Measurements from ENCODE around the gene C1QTNF6. TPM values are rescaled to one million over a fixed set of nuclear protein-coding genes. Genes with fewer than 3 reads are reported as not detected.

Gene C1QTNF6
- total and polyA plus RNA-seq, 2 experiments from 2014 or later, result 1.7 to 2.3 TPM

DNA sequence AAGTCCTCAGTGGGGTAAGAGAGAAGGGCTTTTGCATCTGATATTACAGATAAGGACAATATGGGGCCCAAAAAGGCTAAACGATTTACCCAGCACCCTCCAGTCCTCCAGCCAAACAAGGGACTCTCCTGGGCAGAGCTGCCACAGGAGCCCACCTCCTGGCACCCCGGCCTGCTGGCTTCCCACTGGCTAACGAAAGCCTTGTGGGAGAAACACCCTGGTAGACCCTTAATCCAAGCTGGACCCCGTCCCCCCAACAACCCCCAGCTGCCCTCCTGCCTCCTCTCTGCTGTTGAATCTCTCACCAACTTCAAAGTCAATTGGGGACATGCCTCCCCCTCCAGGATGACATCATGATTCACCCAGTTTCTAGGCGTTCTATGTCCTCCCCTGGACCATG, 10.8 kb downstream of the C1QTNF6 start:
- peaks cover 23% of the 10 kb centered on the region for H3K4me1 Mint-ChIP-seq
- no peak overlapping the region for H3K4me2 ChIP-seq
- H3K36me3 ChIP-seq (ENCODE audit: insufficient read depth), result no peaks in the 10 kb centered on the region
- H3K27me3 Mint-ChIP-seq (ENCODE audit: insufficient read depth, low read depth, poor library complexity), result peaks cover 7% of the 10 kb centered on the region
- no peaks in the 10 kb centered on the region for H3K9me3 Mint-ChIP-seq
- H3K4me3 Mint-ChIP-seq, result no peak overlapping the region
- no peaks in the 10 kb centered on the region for H3K9me2 ChIP-seq (ENCODE audit: insufficient read depth)
- TF ChIP-seq EZH2phosphoT487 (IDR thresholded peaks at IDR 0.05; ENCODE audit: unreplicated experiment), result no peak
- TF ChIP-seq EZH2 (IDR thresholded peaks at IDR 0.05; ENCODE audit: low read depth, unreplicated experiment), result no peak
- TF ChIP-seq, protein P1, sequence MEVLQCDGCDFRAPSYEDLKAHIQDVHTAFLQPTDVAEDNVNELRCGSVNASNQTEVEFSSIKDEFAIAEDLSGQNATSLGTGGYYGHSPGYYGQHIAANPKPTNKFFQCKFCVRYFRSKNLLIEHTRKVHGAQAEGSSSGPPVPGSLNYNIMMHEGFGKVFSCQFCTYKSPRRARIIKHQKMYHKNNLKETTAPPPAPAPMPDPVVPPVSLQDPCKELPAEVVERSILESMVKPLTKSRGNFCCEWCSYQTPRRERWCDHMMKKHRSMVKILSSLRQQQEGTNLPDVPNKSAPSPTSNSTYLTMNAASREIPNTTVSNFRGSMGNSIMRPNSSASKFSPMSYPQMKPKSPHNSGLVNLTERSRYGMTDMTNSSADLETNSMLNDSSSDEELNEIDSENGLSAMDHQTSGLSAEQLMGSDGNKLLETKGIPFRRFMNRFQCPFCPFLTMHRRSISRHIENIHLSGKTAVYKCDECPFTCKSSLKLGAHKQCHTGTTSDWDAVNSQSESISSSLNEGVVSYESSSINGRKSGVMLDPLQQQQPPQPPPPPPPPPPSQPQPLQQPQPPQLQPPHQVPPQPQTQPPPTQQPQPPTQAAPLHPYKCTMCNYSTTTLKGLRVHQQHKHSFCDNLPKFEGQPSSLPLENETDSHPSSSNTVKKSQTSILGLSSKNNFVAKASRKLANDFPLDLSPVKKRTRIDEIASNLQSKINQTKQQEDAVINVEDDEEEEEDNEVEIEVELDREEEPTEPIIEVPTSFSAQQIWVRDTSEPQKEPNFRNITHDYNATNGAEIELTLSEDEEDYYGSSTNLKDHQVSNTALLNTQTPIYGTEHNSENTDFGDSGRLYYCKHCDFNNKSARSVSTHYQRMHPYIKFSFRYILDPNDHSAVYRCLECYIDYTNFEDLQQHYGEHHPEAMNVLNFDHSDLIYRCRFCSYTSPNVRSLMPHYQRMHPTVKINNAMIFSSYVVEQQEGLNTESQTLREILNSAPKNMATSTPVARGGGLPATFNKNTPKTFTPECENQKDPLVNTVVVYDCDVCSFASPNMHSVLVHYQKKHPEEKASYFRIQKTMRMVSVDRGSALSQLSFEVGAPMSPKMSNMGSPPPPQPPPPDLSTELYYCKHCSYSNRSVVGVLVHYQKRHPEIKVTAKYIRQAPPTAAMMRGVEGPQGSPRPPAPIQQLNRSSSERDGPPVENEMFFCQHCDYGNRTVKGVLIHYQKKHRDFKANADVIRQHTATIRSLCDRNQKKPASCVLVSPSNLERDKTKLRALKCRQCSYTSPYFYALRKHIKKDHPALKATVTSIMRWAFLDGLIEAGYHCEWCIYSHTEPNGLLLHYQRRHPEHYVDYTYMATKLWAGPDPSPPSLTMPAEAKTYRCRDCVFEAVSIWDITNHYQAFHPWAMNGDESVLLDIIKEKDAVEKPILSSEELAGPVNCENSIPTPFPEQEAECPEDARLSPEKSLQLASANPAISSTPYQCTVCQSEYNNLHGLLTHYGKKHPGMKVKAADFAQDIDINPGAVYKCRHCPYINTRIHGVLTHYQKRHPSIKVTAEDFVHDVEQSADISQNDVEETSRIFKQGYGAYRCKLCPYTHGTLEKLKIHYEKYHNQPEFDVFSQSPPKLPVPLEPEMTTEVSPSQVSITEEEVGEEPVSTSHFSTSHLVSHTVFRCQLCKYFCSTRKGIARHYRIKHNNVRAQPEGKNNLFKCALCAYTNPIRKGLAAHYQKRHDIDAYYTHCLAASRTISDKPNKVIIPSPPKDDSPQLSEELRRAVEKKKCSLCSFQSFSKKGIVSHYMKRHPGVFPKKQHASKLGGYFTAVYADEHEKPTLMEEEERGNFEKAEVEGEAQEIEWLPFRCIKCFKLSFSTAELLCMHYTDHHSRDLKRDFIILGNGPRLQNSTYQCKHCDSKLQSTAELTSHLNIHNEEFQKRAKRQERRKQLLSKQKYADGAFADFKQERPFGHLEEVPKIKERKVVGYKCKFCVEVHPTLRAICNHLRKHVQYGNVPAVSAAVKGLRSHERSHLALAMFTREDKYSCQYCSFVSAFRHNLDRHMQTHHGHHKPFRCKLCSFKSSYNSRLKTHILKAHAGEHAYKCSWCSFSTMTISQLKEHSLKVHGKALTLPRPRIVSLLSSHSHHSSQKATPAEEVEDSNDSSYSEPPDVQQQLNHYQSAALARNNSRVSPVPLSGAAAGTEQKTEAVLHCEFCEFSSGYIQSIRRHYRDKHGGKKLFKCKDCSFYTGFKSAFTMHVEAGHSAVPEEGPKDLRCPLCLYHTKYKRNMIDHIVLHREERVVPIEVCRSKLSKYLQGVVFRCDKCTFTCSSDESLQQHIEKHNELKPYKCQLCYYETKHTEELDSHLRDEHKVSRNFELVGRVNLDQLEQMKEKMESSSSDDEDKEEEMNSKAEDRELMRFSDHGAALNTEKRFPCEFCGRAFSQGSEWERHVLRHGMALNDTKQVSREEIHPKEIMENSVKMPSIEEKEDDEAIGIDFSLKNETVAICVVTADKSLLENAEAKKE (CRISPR knock-in tag; IDR thresholded peaks at IDR 0.05), result no peak
- TF ChIP-seq ZNF114 (CRISPR knock-in tag; IDR thresholded peaks at IDR 0.05), result no peak
- TF ChIP-seq STAT1 (IDR thresholded peaks at IDR 0.05; ENCODE audit: unreplicated experiment), result no peak
- TF ChIP-seq ETS1 (IDR thresholded peaks at IDR 0.05), result no peak
- TF ChIP-seq ZNF331 (CRISPR knock-in tag; IDR thresholded peaks at IDR 0.05; ENCODE audit: low read depth), result no peak
- no peak for TF ChIP-seq CTCF (conservative IDR thresholded peaks at IDR 0.05; ENCODE audit: low read depth in 2 of 2)
- TF ChIP-seq CREB1 (CRISPR knock-in tag; IDR thresholded peaks at IDR 0.05; ENCODE audit: low read depth), result no peak
- TF ChIP-seq POLR2AphosphoS5 (IDR thresholded peaks at IDR 0.05; ENCODE audit: low read depth), result no peak
- TF ChIP-seq NANOG (IDR thresholded peaks at IDR 0.05; ENCODE audit: borderline replicate concordance), result no peak
- no peak for TF ChIP-seq JUNB (IDR thresholded peaks at IDR 0.05; ENCODE audit: unreplicated experiment)
- no peak for TF ChIP-seq REST (IDR thresholded peaks at IDR 0.05; ENCODE audit: unreplicated experiment)
- H2AFZ ChIP-seq, result no peak overlapping the region
- no peak for ATAC-seq
- no peaks in the 10 kb centered on the region for H3F3A ChIP-seq (replicated peaks; ENCODE audit: low read depth)
- DNase-seq (ENCODE audit: low spot score), result no peak
- H3K27ac ChIP-seq (ENCODE audit: low read depth), result no peak overlapping the region
- H3K36me3 Mint-ChIP-seq (ENCODE audit: low read depth), result no peaks in the 10 kb centered on the region; the same call in 2 of the 3 replicates
- no peak overlapping the region for H3K27ac Mint-ChIP-seq
- no peaks in the 10 kb centered on the region for H4K20me1 ChIP-seq (replicated peaks; ENCODE audit: insufficient read depth)
- H3K27me3 ChIP-seq (ENCODE audit: insufficient read depth), result no peaks in the 10 kb centered on the region
- H3K79me2 ChIP-seq (replicated peaks; ENCODE audit: insufficient read depth), result no peaks in the 10 kb centered on the region
- peaks cover 9% of the 10 kb centered on the region; the same call in 1 of the 2 replicates for H3K4me1 ChIP-seq (ENCODE audit: insufficient read depth)
- H3K4me3 ChIP-seq, result no peak overlapping the region
